Measurements from ENCODE around the gene NDUFS1.
"Not testable (repeated sequence)": the region's sequence is repeated elsewhere in the genome, so short reads cannot be mapped to it uniquely, and the experiment has no call there.

NDUFS1 gene

DNA sequence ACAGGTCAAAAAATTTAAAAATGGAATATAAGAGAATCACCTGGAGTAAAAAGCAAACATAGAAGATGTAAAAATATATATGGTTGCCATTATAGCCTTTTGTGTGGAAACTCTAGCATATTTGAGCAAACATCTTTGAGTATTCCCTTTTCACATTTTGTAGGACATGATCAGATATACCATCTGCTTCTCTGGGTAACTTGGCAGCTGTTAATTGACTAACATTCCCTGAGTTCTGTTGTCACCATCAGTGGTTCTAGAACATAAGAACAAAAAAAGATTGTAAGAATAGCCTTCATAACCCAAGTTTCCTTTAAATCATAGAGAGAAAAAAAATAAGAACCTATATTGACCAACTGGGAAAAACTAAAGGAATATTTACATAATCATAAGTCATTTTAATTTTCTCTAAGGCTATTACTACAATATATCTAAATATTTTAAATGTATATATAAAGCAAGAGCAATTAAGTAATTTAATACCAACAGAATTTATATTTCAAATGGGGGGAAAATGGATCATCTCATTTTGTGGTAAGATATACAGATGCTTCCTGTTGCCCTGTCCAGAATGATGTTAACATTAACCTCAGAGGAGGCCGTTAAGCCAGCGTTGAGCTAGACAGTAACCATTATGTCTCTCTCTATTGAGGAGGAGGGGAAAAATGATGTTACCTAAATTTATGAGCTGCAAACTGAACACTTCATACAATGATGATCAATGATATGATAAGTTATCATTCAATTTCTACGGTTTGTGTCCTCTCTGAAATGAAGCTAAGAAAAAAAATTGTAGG lies 63.5 kb downstream of the NDUFS1 start:
- peak; percentile 73 for DNase-seq

DNA sequence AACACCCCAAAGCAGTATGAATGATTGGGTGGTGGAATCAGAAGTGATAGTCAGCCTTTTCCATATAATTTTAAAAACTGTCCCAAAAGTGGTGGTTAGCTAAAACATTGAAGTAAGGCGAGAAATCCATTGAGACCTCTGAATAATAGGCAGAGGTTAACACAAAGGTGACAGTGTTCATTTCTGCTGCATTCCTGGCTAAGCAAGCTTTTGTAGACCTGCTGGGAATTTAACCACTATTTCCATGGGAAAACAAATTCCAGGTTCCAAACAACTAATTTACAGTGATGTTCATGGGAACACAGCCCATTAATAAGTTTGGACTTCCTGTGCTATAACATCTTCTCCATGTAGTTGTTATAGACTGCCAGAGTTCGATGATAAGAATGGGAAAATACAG lies 66.9 kb downstream of the NDUFS1 start:
- DNase-seq = no peak

DNA sequence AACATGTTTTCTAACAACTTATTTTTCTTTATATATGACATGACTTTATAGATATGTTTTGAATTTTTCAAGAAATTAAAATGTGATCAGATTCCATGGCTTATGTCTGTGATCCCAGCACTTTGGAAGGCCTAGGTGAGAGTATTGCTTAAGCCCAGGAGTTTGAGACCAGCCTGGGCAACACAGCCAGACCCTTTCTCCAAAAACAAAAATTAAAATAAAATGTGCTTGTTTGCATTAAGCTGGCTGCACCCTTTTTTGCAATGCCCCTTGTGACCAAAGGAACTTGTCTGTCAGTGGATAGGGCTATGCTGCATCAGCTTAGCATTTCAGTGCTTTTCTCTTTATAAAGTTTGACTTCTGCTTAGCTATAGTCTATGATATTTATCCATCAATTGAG lies 71.0 kb downstream of the NDUFS1 start:
- no peak for DNase-seq

DNA sequence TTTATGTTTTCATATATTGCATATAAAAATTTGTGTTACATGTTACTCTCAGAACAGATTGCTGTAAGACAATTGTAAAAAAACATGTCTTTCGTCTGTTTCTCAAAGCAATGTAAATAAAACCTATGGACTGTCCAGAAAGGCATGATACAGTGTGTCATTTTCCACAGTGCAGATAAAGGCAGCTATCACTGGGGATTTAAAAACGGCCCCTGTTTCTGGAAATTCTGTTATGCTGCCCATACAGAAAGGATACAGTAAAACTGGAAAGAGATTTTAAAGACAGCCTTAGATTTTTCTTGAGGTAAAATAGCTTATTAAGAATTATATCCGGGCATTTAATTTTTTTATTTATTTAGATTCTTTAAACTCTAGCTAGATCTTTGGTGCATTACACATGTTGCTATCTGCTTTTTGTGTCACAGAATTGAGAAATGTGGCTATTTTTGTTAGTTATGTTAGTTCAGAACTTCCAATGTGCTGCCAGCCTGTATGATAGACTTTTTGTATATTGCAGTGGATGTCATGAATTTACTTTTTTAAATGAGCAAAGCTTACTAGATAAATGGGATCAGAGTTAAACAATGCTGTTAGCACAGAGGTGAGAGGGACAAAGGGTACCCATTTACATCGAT lies 72.4 kb downstream of the NDUFS1 start:
- DNase-seq = no peak

DNA sequence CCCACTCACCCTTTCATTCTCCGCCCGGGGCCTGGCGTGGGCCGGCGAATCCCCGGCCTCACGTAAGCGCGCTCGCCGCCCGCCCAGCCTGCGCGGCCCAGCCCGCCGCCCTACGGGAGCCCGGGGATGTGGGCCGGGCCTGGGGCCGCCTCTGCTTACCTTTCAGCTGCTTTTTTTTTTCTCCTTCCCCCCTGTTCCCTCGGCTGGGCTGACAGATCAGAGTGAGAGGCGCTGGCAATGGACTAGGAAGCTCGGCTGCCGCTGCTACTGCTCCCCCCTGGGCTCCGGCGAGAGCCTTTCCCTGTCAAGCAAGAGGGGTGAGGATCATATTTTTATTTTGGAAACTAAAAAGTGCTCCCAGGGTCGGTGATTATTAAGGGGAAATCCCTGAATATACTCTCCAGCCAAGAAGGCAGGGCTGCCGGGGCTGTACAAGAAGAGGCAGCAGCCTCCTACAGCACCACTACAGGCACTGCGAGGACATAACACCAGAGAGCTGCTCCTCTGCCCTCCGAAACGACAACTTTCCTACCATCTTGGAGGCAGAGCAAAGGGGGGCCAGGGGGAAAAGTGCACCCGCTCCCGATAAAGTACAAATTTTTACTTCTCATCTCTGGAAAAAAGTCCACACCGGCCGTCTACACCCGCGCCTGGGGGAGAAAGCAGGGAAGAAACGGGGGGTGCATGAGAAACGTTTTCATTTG lies 73.3 kb downstream of the NDUFS1 start, which contains the start of gene INO80D:
Gene INO80D (minus strand): TSS at position 433 of the 704 bp plus-strand sequence. CDS start 23,158 bp downstream, outside the sequence.
- peak; percentile 77 for DNase-seq

DNA sequence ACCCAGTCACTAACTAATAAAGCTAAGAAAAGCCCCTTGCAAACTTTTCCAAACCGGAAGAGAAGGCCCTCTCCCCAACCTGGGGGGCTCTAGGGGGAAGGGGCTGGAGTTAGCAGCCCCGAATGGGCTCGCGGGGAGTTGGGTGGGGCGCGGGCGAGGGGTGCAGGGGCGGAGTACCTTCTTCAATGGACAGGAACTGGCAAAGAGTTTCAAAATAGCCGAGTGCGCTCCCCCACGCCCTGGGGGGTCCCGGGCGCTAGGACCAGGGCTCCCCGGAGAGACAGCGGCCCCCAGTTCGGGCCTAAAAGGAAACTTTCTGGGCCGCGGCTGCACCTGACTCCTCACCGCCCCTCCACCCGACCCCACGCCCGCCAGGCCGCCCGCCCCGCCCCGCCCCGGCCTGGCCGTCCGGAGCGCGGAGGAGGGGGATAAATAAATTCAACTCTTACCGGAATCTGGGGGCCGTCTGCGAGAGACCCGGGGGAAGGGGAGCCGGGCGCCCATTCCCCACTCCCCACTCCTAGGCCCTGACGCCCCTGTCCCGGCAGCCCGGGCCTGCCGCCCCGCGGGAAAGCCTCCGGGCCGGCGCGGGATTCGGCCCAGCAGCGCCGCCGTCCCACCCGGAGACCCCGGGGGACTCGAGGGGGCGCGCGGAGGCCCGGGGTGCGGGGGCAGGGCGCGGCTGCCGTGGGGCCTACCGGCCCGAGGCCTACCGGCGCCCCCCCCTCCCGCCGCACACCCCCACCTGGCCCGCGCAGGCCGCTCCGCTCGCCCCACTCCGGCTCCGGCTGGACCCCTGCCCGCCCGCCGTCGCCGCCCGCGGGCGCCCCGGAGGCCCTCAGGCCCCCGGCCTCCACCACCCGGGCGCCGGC lies 74.1 kb downstream of the NDUFS1 start:
- no peak for DNase-seq

DNA sequence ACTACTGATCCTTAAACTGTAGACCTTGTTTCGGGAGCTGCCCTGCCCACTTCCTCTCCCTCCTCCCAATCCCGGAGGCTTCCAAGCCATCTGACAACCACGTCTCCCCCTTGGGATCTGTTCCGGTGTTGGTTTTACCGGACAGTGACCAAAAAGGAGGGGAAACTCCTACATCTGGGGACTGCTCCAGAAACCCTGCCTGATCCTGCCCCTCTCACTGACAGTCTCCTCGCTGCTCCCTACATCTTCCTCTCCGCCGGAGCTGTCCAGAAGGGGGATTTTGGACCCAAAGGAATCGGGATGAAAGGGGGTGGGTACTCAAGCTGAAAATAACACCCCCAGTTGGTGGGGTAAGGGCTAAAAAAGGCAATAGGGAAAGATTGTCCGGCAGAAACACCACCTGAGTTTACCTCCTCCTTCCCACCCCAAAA lies 74.8 kb downstream of the NDUFS1 start:
- no peak for DNase-seq

DNA sequence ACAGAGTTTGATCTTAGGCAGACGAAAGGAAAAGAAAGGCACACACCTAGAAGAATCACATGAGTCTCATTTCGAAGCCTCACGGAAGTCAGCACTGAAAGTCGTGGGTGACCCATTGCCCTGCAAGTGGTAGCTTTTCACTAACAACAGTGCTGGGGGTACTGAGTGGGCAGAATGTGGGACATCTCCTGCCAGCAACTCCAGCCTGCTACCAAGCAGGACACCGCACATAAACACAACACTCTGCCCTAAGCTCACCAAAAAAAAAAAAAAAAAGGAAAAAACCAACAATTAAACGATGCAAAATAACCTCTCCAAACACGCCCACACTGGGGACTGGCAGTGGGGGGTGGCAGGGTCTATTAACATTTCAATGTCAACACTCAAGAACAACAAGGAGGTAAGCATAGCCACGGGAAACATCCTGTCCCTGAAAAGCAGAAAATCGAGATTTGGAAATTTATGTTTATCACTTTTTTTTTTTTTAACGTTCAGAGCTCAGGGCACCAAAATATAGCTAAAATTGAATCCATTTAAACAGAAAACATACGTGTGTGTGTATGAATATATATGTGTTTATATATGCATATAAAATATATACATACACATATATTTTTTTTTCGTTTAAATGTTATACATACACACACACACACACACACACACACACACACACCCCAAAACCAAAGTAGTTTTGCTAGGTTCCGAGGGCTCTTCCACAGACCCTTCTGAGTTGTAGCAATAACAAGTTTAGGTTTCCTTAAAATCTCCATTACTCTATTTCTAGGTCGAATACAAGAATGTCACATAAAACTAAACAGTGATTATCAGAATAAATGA lies 75.4 kb downstream of the NDUFS1 start:
- no peak for DNase-seq

DNA sequence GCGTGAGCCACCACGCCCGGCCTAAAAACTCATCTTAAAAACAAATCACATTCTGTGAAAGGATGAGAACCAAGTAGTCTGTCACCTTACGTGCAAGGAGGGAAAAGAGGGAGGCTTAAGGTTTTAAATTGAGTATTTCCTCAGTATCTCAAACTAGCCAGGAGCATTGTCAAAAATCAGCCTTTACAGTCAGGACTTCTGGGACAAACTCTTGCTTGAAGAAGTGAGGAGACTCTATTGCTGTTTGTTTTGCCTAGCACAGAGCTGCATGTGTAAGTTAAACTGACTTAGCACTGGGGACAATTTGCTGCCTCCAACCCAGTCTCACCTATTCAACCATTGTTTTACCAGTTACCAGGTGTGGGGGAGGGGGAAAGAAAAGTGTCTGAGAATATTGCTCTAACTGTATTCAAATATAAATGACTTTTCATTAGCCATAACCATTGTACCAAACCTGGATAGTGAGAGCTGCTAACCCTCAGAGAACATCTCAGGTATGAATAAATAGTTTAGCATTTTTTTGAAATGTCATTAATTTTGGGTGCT lies 76.9 kb downstream of the NDUFS1 start:
- no peak for DNase-seq

DNA sequence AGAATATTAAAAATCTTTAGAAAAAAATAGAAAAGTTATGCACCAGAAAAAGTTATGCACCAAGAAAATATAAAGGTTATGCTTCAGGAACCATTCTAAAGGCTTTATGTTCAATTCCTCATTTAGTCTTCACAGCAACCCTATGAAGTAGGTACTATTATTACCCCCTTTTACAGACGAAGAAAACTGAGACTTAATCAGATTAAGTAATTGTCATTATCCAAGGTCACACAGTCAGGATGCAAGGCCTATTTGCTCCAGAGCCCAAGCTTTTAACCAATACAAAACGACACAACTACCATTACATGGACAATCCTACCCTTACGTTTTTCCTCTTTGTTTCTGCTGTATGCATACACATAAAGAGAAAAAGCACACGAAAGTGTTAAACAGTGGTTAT lies 78.3 kb downstream of the NDUFS1 start:
- no peak for DNase-seq

DNA sequence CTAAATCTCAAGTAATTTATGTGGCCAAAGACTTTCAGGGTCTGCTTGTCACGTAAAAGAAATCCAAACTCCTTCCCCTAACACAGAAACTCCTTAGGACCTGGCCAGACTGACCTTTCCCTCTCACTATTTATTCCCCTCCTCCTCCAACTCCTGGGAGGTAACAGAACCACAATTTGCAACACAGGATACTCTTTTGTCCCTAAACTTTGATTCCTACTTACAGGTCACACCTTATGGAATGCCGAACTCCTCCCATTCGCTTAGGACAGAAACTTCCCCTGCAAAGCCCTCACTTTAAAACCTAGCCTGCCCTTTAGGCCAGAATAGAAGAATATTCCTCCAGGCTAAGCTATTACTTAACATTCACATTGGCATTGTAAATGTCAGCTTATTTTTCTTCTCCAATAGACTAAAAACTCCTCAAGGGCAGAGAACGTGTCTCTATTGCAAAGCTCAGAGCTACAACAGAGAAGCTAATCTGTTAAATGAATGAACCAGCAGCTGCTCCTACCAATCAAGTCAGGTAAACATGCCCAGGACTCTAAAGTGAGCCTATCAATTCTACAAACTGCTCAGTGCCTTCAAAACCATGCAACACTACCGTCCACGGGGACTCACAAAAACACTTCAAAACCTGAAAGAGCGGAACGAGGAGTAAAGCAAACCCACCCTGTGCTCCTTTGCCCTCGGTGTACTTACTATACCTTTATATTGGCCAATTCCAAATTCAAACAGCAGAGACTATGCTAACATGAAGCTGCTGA lies 79.4 kb downstream of the NDUFS1 start:
- DNase-seq = no peak

DNA sequence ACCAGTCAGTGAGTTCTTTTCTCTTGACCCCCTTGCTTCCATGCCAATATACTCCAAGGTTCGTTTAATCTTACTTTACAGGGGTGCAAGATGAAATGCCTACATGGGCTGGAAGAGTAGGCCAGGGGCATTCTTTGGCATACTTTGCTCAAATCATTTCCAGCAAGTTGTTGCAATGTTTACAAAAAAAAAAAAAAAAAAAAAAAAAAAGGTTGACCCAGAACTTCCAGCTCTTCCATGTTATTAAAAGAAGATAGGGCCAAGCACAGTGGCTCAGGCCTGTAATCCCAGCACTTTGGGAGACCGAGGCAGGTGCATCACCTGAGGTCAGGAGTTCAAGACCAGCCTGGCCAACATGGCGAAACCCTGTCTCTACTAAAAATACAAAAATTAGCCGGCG lies 81.4 kb downstream of the NDUFS1 start:
- not testable (repeated sequence) for DNase-seq

DNA sequence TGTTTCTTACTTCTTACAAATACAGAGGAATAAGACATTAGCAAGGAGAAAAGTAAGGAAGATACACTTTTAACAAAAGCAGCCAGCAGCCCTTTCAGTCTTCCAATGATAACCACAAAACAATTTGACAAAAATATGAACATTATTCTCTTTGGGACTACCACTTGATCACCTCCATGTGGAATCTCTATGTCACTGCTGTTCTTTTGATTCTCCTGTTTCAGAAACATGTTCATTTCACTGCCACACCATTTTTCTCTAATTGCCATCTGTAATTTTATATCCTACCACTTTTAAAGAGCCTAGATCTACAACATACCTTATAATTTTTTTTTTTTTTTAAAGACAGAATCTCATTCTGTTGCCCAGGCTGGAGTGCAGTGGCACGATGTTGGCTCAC lies 84.1 kb downstream of the NDUFS1 start:
- DNase-seq = no peak

DNA sequence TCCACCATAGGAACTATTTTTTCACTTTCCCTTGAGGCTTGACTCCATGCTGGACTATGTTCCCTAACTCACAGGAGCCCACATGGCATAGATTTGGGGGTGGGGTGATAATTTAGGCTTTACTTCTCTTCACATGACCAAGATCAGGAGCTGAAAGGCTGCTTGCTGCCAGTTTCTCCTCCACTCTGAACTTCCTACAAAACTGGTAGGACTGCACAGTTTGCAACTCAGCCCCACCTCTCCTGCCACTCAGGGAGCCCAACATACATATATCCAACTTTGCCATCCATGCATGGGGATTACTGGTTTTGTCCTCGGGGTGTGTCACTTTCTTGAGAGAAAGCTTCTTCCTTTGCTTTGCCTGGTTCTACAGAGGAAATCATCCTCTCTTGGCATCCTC lies 87.4 kb downstream of the NDUFS1 start:
- no peak for DNase-seq

DNA sequence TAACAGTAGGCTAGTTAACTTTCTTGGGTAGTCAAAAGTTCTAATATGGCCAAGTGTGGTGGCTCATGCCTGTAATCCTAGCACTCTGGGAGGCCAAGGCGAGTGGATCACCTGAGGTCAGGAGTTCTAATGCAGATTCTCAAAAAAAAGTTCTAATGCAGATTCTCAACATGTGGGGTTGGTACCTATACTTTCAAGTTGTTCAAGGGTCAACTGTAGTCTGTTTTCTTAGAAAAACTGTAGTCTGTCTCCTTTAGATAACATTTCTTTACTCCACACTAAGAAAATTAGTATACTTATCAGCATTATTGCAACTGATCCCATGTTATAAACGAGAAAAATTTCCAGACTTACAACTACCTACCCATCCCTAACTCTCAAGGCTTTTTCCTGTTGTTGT lies 89.8 kb downstream of the NDUFS1 start:
- DNase-seq = no peak

DNA sequence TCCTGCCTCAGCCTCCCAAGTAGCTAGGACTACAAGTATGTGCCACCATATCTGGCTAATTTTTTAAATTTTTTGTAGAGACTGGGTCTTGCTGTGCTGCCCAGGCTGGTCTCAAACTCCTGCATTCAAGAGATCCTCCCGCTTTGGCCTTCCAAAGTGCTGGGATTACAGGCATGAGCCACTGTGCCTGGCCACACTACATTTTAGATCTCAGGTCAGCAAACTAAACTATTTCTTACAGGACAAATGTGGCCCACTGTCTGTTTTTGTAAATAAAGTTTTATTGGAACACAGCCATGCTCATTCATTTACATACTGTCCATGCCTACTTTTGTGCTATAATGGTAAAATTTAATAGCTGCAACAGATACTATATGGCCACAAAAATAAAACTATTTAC lies 91.0 kb downstream of the NDUFS1 start:
- DNase-seq = no peak

Data from GF-D8 (cell line).